H1 (cell line): ENCODE data around the gene USP26. TPM values are rescaled to one million over a fixed set of nuclear protein-coding genes. Genes with fewer than 3 reads are reported as not detected.

Experiments used
- BRCA1 ChIP-seq: IDR thresholded peaks from 2 replicates; pipeline ENCODE4 v1.6.1; 2012; ENCODE audit warnings: low read depth, low read length, improper control_type of control experiment
- KDM5A ChIP-seq: fragments of 200-600 bp; IDR thresholded peaks from 2 replicates; pipeline ENCODE4 v1.7.1; 2012; ENCODE audit warnings: mild to moderate bottlenecking, low read length, inconsistent platforms, mixed read lengths
- SIRT6 ChIP-seq: IDR thresholded peaks from one replicate; pipeline ENCODE4 v1.7.1; 2012; ENCODE audit warnings: low read length, inconsistent platforms
- polyA plus RNA-seq, 7 experiments: library from polyadenylated mRNA; depleted of rRNA in 3 of 7; stranded (reverse) in 5 of 7; unstranded in 2 of 7; fragments of >200 nt in 5 of 7; fragments of 200-250 nt in 2 of 7; gene quantifications; 1 replicate in 5 of 7; 2 replicates in 1 of 7; 4 replicates in 1 of 7; pipeline versions ENCODE4 v1.2.1 to v1.2.3, GENCODE V29; 2011 to 2013; ENCODE audit warnings: missing spikeins in 2 of 7, mixed read lengths in 2 of 7
- total RNA-seq: library from RNA; stranded (reverse); fragmentation: NEBNext Ultra II Directional; extraction: Animal tissue kit (Norgen Biotek cat#: 25700); gene quantifications from 2 replicates; pipeline ENCODE4 v1.2.1, GENCODE V29; 2021
- TF ChIP-seq, protein P1 (sequence below): fragments of 300-600 bp; sonication (generic); IDR thresholded peaks from 2 replicates; pipeline ENCODE4 v1.7.1; 2012; ENCODE audit warnings: low read length, moderate library complexity, mild to moderate bottlenecking, inconsistent platforms; ENCODE audit not compliant: insufficient replicate concordance
- TF ChIP-seq, protein P2 (sequence below): IDR thresholded peaks from 2 replicates; pipeline ENCODE4 v1.6.1; 2012; ENCODE audit warnings: inconsistent platforms

The USP26 gene
- total and polyA plus RNA-seq, 2 of the 8 experiments (the other 6 are each of a cell fraction or from before 2014, with no cell fraction given), result not detected

DNA sequence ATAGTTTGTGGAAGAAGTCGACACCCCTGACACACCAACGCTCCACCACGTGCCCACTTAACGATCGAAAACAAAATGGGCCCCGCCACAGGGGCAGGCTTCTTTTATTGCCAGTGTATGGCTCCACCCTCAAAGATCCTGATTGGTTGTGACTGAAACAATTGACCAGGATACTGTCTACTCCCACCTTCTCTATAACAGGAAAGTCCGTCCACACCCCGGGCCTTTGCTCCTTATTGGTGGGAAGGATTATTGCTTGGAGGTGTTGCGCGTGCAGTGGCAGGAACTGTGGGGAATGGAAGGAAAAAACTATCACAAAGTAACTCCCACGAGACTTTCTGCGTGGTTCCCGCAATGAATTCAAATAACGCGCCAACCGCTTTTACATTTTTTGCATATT, at the start of gene USP26 (continued):
- TF ChIP-seq, protein P1, sequence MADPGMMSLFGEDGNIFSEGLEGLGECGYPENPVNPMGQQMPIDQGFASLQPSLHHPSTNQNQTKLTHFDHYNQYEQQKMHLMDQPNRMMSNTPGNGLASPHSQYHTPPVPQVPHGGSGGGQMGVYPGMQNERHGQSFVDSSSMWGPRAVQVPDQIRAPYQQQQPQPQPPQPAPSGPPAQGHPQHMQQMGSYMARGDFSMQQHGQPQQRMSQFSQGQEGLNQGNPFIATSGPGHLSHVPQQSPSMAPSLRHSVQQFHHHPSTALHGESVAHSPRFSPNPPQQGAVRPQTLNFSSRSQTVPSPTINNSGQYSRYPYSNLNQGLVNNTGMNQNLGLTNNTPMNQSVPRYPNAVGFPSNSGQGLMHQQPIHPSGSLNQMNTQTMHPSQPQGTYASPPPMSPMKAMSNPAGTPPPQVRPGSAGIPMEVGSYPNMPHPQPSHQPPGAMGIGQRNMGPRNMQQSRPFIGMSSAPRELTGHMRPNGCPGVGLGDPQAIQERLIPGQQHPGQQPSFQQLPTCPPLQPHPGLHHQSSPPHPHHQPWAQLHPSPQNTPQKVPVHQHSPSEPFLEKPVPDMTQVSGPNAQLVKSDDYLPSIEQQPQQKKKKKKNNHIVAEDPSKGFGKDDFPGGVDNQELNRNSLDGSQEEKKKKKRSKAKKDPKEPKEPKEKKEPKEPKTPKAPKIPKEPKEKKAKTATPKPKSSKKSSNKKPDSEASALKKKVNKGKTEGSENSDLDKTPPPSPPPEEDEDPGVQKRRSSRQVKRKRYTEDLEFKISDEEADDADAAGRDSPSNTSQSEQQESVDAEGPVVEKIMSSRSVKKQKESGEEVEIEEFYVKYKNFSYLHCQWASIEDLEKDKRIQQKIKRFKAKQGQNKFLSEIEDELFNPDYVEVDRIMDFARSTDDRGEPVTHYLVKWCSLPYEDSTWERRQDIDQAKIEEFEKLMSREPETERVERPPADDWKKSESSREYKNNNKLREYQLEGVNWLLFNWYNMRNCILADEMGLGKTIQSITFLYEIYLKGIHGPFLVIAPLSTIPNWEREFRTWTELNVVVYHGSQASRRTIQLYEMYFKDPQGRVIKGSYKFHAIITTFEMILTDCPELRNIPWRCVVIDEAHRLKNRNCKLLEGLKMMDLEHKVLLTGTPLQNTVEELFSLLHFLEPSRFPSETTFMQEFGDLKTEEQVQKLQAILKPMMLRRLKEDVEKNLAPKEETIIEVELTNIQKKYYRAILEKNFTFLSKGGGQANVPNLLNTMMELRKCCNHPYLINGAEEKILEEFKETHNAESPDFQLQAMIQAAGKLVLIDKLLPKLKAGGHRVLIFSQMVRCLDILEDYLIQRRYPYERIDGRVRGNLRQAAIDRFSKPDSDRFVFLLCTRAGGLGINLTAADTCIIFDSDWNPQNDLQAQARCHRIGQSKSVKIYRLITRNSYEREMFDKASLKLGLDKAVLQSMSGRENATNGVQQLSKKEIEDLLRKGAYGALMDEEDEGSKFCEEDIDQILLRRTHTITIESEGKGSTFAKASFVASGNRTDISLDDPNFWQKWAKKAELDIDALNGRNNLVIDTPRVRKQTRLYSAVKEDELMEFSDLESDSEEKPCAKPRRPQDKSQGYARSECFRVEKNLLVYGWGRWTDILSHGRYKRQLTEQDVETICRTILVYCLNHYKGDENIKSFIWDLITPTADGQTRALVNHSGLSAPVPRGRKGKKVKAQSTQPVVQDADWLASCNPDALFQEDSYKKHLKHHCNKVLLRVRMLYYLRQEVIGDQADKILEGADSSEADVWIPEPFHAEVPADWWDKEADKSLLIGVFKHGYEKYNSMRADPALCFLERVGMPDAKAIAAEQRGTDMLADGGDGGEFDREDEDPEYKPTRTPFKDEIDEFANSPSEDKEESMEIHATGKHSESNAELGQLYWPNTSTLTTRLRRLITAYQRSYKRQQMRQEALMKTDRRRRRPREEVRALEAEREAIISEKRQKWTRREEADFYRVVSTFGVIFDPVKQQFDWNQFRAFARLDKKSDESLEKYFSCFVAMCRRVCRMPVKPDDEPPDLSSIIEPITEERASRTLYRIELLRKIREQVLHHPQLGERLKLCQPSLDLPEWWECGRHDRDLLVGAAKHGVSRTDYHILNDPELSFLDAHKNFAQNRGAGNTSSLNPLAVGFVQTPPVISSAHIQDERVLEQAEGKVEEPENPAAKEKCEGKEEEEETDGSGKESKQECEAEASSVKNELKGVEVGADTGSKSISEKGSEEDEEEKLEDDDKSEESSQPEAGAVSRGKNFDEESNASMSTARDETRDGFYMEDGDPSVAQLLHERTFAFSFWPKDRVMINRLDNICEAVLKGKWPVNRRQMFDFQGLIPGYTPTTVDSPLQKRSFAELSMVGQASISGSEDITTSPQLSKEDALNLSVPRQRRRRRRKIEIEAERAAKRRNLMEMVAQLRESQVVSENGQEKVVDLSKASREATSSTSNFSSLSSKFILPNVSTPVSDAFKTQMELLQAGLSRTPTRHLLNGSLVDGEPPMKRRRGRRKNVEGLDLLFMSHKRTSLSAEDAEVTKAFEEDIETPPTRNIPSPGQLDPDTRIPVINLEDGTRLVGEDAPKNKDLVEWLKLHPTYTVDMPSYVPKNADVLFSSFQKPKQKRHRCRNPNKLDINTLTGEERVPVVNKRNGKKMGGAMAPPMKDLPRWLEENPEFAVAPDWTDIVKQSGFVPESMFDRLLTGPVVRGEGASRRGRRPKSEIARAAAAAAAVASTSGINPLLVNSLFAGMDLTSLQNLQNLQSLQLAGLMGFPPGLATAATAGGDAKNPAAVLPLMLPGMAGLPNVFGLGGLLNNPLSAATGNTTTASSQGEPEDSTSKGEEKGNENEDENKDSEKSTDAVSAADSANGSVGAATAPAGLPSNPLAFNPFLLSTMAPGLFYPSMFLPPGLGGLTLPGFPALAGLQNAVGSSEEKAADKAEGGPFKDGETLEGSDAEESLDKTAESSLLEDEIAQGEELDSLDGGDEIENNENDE, result no peak
- TF ChIP-seq, protein P2, sequence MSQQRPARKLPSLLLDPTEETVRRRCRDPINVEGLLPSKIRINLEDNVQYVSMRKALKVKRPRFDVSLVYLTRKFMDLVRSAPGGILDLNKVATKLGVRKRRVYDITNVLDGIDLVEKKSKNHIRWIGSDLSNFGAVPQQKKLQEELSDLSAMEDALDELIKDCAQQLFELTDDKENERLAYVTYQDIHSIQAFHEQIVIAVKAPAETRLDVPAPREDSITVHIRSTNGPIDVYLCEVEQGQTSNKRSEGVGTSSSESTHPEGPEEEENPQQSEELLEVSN, result no peak
- no peak for TF ChIP-seq SIRT6
- TF ChIP-seq BRCA1, result no peak
- no peak for TF ChIP-seq KDM5A
